Mesothelial cell of epicardium (in vitro differentiated cells): ENCODE measurements around the gene ANXA10. TPM values are rescaled to one million over a fixed set of nuclear protein-coding genes. Genes with fewer than 3 reads are reported as not detected.
A peak's percentile ranks its signal among the peaks of the same experiment; 100 is the strongest.

Source experiments
- DNase-seq, 2 experiments: peaks; one replicate each; pipeline ENCODE4 v3.0.0; 2021; ENCODE audit warnings: low spot score in 2 of 2; ENCODE audit not compliant: unreplicated experiment in 2 of 2
- H3K27ac Mint-ChIP-seq: 2 replicates; pipeline ENCODE4 v1.8.0; 2021; ENCODE audit warnings: mixed read lengths
- H3K27me3 Mint-ChIP-seq: 2 replicates; pipeline ENCODE4 v1.8.0; 2021; ENCODE audit warnings: low read depth, mixed read lengths
- H3K36me3 Mint-ChIP-seq: 2 replicates; pipeline ENCODE4 v1.8.0; 2021; ENCODE audit warnings: mixed read lengths
- H3K4me1 Mint-ChIP-seq: 2 replicates; pipeline ENCODE4 v1.8.0; 2021; ENCODE audit warnings: mixed read lengths
- H3K4me3 Mint-ChIP-seq: 2 replicates; pipeline ENCODE4 v1.8.0; 2021; ENCODE audit warnings: mild to moderate bottlenecking, moderate library complexity, mixed read lengths
- H3K9me3 Mint-ChIP-seq: 2 replicates; pipeline ENCODE4 v1.8.0; 2021; ENCODE audit warnings: mixed read lengths
- total RNA-seq: library from RNA; stranded (reverse); gene quantifications from 3 replicates; pipeline ENCODE4 v1.2.1, GENCODE V29; 2021
- TF ChIP-seq, protein P1 (sequence below): fragments of 200-600 bp; sonication (generic); IDR thresholded peaks from one replicate; pipeline ENCODE4 v1.5.0; 2021; ENCODE audit warnings: antibody characterized with exemption; ENCODE audit not compliant: unreplicated experiment

ANXA10 gene
- total RNA-seq, 1 donor from 2014 or later = not detected

GRCh38 chr4:168174308-168174707 is 82.0 kb downstream of the ANXA10 start:
- Mint-ChIP-seq H3K36me3 (no peaks in the 10 kb centered on the region), H3K4me3 (no peak overlapping the region), H3K27ac (no peak overlapping the region), H3K4me1 (no peaks in the 10 kb centered on the region), H3K27me3 (no peaks in the 10 kb centered on the region), H3K9me3 (no peaks in the 10 kb centered on the region)
- DNase-seq = no peak
- TF ChIP-seq, protein P1, sequence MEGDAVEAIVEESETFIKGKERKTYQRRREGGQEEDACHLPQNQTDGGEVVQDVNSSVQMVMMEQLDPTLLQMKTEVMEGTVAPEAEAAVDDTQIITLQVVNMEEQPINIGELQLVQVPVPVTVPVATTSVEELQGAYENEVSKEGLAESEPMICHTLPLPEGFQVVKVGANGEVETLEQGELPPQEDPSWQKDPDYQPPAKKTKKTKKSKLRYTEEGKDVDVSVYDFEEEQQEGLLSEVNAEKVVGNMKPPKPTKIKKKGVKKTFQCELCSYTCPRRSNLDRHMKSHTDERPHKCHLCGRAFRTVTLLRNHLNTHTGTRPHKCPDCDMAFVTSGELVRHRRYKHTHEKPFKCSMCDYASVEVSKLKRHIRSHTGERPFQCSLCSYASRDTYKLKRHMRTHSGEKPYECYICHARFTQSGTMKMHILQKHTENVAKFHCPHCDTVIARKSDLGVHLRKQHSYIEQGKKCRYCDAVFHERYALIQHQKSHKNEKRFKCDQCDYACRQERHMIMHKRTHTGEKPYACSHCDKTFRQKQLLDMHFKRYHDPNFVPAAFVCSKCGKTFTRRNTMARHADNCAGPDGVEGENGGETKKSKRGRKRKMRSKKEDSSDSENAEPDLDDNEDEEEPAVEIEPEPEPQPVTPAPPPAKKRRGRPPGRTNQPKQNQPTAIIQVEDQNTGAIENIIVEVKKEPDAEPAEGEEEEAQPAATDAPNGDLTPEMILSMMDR = no peak

- TF ChIP-seq, protein P1 = no peak
- DNase-seq = no peak
- H3K27me3 Mint-ChIP-seq = no peaks in the 10 kb centered on the region
- no peaks in the 10 kb centered on the region for H3K4me1 Mint-ChIP-seq
- H3K36me3 Mint-ChIP-seq = no peaks in the 10 kb centered on the region
- no peaks in the 10 kb centered on the region for H3K9me3 Mint-ChIP-seq
- no peak overlapping the region for H3K27ac Mint-ChIP-seq
- no peak overlapping the region for H3K4me3 Mint-ChIP-seq
Measured at GRCh38 chr4:168177546-168178149, 85.3 kb downstream of the ANXA10 start.

DNA sequence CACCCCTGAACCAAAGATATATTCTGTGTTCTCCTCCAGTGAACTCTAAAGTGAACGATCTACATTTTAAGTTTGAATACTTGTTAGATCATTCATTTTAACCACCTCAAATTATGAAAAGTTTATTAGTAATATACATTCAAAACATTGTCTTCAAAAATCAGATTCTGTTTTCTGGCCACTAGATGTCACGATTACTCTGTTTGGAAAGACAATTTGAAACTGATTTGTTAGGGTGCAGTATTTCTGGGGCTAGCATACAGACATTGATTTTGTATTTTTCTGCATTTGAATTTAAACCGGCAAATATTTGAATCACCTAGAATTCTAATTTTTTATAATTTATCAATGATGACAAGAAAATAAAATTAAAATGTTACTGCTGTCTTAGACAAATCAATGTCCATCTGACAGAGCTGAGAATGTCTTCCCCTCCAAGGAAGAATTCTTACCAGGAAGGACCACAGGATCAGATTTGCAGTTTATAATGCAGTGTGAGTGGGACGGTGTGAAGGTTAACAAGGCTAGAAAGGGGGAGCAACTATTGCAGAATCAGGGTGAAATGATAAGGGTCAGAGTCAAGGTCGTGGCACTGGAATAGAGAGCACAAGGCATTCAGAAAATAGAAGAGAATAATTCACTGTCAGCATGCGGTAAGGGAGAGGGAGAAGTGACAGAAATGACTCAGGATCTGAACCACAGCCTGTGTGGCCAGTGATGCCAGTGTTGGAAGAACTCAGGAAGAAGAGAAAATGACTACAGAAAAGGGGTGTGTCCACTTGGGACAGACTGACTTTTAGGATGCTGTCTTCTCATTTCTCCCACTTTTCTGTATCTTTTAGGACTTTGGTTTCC is 91.6 kb downstream of the ANXA10 start:
- no peak overlapping the region for H3K27ac Mint-ChIP-seq
- DNase-seq = no peak
- peaks cover 3% of the 10 kb centered on the region for H3K9me3 Mint-ChIP-seq
- H3K4me1 Mint-ChIP-seq = no peaks in the 10 kb centered on the region
- H3K36me3 Mint-ChIP-seq = no peaks in the 10 kb centered on the region
- TF ChIP-seq, protein P1 = peak; percentile 35
- no peak overlapping the region for H3K4me3 Mint-ChIP-seq
- H3K27me3 Mint-ChIP-seq = no peaks in the 10 kb centered on the region

DNA sequence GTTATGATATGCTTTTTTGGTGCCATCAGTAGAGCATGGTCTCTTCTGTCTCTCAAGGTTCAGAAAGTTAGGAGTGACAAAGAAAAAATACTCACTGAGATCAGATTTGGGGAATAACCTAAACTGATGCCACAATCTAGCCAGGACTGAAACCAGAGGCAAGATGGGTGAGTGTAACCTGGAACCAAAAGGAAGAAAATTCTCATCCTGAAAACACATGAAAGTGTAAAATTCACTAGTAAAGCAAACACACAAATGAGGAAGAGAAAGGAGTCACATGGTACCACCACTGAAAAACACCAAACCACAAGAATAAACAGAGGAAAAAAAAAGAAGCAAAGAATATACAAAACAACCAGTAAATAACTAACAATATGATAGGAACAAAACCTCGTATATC is 96.4 kb downstream of the ANXA10 start:
- no peak overlapping the region for H3K4me3 Mint-ChIP-seq
- H3K27me3 Mint-ChIP-seq = no peaks in the 10 kb centered on the region
- TF ChIP-seq, protein P1 = no peak
- no peak overlapping the region for H3K27ac Mint-ChIP-seq
- H3K4me1 Mint-ChIP-seq = no peaks in the 10 kb centered on the region
- peaks cover 8% of the 10 kb centered on the region for H3K9me3 Mint-ChIP-seq
- H3K36me3 Mint-ChIP-seq = no peaks in the 10 kb centered on the region
- DNase-seq = no peak

GRCh38 chr4:168197926-168198325 is 105.6 kb downstream of the ANXA10 start:
- TF ChIP-seq, protein P1 = no peak
- no peak overlapping the region for H3K4me3 Mint-ChIP-seq
- peaks cover 8% of the 10 kb centered on the region for H3K36me3 Mint-ChIP-seq
- no peak overlapping the region for H3K27ac Mint-ChIP-seq
- no peak for DNase-seq
- H3K4me1 Mint-ChIP-seq = no peaks in the 10 kb centered on the region
- H3K9me3 Mint-ChIP-seq = peaks cover 26% of the 10 kb centered on the region
- H3K27me3 Mint-ChIP-seq = no peaks in the 10 kb centered on the region
